SIG-M5 treated with dmso at 0.1 percent for 504 hours (cell line): ENCODE measurements around the gene SH3RF1.
"Not testable (repeated sequence)": the region's sequence is repeated elsewhere in the genome, so short reads cannot be mapped to it uniquely, and the experiment has no call there.

Experiments
- DNase-seq: peaks from one replicate; lab custom pipeline; 2025; ENCODE audit not compliant: unreplicated experiment; lab: John Stamatoyannopoulos, UW

Gene SH3RF1

DNA sequence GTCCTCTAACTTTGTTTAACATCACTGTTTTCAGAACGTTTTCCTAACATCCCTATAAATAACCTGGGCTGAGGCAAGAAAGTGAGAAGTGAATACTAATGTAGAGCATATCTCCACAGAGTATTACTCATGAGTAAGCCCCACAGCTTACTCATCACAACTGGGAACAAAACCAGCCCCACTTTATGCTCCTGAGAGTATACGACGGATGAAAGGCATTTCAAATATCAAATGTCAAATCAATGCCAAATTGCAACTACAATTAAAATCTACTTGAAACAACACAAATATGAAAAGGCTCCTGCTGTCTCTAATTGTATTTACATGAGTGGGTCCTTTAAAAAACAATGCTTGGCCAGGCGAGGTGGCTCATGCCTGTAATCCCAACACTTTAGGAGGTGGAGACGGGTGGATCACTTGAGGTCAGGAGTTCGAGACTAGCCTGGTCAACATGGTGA, 41.2 kb downstream of the SH3RF1 start:
- peak; percentile 52 for DNase-seq

DNA sequence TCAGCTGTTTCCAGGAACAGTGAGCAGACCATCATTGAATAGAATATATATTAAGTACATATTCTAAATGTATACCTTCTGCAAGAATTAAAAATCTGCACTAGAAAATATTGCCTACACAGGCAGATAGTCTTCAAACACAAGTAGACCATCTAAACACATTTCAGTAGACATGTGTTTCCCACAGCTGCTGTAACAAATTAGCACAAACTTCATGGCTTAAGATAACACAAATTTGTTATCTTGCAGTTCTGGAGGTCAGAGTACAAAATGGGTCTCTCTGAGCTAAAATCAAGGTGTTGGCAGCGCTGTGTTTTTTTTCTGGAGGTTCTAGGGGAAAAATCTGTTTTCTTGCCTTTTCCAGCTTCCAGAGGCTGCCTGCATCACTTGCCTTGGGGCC, 42.7 kb downstream of the SH3RF1 start:
- DNase-seq = no peak

DNA sequence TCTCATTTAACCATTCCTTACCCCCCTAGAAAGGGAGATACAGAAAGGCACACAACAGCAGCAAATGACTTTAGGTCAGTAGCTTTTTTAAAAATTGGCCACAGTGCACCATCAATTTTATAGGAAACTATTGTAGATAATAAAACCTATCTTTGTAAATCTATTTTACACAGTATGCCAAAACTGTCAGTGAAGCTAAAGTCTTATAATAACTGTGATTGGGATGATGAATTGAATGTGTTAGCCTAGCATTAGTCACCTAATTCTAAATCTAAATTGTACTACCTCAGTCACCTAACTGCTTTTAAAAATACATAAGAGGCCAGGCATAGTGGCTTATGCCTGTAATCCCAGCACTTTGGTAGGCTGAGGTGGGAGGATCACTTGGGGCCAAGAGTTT, 44.2 kb downstream of the SH3RF1 start:
- no peak for DNase-seq

DNA sequence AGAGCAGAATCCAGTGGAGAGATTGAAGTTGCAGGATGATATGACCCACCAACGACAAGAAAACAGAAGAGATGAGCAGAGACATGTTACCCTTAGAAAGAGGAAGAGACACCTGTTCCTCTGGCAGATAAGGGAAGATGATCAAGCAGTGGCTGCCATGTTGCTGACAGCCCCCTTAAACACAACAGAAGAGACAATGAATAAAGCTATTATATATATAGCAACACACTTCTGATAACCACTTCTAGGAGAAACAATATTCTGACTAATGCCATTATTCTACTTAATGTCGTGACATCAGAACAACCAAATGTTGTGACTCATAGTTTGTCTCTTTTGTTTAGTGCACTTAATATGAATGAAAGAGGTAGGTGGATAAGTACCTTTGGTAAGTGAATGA, 44.9 kb downstream of the SH3RF1 start:
- DNase-seq = no peak

DNA sequence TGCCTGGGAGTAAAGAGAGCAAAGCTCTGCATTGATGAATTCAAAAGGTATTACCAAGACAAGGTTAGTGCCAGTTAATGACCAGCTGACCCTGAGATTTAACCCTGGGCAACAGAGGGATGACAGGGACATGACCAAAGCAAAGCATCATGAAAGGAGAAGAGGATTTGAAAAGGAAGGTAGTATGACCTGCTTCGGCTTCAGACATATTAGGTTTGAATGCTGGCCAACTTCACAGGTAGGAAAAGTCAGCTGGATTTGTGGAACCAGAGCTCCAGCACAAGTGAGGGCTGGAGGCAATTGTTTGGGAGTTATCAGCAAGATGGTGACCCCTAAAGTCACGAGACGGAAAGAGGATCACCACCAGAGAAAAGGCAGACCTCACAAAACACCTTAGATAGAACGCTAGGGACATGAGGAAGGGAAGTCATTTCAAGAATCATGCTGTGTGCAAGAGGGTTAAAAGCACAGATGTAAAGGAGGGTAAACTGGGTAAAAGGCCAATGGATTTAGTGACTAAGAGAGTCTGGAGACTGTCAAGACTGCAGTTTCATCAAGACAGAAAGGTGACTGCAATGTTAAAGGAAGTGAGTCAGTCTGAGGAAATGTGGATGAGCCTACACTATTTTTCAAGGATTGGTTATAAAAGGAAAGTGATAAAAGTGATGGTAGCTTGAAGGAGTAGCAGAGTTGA, 45.6 kb downstream of the SH3RF1 start:
- DNase-seq = peak; percentile 62

DNA sequence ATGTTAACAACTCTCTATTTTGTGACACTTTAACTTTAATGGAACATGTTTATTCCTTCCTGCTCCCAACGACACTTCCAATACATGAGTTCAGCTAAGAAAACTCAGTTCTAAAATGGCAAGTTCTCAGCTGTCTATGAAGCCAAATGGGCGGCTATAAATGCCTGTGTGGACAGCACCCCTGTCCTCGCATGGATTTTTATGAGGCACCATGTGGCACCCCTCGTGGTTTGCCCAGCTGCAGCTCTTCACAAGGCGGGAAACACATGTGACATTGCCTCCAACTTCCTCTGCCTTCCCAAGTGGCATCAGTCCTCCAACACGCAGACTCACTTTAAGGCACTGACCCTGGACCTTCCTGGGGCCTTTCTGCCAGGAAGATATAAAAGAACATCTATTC, 48.0 kb downstream of the SH3RF1 start:
- DNase-seq = no peak

DNA sequence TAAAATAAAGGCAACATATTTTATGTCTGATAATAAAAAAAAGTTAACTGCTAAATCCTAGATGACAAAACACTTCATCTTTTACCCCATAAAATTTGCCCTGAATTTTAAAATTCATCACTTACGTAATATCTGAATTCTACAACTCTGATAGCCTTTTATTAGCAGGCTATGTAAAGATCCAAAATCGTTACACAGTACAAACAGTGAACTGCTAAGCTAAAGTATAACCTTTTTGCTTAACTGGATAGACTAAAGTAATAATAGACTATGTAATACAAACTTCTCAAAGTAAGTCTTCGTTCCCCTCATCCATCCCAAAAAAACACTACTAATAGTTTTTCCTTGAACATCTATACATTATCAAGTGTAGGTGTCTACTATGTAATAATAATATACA, 49.1 kb downstream of the SH3RF1 start:
- no peak for DNase-seq

DNA sequence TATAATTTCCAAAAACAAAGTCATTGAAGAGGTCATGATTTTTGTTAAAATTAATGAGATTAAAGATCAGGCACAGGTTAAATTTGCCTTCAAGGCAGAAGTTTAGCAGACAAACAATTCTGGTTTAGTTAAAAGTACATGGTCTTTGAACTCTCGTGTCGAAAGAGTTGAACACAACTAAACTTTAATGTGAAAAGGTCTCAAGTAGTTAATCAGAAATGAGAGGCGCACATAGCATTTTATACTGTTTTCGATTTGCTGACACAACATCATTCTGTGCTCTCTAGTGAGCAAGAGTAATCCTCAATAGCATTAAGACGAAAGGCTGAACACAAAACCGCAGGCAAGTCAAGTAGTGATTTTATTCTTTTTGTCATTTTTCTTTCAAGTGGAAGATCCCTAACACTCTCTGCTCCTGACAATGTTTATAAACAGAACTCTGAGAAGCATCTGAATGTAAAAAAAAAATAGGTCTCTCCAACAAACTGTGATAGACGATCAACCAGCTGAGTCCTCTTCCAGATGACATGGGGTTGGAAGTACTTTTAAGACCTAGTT, 49.8 kb downstream of the SH3RF1 start:
- DNase-seq = no peak

DNA sequence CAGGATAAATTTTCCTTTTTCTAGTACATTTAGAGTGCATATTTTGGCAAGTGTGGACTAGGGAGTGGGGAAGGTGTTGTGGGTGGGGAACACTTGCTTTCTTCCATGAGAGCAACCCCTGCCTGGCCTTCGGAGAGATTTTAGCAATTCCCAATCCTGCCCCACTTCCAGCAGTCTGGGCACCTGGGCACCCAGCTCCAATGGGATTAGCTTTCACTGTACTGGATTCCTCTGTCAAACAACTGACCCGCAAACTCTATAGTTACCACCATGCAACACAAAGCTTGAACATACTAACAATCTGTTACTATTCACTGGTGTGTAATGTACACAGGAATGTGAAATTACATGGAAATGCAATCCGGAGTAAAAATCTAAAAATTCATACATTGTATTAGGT, 50.3 kb downstream of the SH3RF1 start:
- DNase-seq = no peak

DNA sequence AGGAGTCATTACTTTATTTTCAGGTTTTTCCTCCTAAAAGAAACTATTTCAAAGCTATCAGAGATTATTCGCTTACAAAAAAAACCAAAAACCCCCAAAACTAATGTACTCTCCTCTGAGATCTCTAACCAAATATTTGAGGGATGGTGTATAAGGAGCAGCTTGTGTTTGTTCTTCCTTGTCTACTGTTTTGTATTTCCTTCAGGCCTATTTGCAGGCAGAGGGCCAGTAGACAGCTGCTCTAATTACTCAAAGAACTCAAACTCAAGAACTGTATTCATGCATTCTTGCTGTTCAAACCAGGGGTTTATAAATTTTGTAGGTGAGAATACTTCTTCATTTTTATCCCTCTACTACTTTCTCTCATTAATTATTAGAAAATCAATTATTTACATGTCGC, 51.3 kb downstream of the SH3RF1 start:
- DNase-seq = no peak

DNA sequence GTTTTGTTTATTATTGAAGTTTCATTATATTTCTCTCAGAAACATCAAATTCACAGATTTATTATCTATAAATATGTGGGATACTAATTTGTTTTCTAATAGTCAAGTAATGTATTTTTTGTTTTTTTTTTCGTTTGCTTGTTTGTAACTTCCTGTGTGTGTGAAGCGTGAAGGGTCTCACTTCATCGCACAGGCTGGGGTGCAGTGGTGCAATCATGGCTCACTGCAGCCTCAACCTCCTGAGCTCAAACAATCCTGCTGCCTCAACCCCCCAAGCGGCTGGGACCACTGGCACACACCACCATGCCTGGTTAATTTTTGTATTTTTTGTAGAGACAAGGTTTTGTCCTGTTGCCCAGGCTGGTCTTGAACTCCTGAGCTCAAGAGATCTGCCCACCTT, 55.1 kb downstream of the SH3RF1 start:
- no peak for DNase-seq

DNA sequence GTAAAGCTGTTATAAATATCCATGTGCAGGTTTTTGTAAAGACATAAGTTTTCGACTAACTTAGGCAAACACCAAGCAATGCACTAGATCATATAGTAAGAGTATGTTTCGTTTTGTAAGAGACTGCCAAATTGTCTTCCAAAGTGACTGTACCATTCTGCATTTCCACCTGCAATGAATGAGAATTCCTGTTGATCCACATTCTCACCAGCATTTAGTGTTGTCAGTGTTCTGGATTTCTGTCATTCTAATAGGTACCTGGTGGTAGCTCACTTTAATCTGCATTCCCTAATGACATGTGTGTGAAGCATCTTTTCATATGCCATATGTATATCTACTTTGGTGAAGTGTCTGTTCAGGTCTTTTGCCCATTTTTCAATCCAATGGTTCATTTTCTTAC, 57.8 kb downstream of the SH3RF1 start:
- DNase-seq = no peak

DNA sequence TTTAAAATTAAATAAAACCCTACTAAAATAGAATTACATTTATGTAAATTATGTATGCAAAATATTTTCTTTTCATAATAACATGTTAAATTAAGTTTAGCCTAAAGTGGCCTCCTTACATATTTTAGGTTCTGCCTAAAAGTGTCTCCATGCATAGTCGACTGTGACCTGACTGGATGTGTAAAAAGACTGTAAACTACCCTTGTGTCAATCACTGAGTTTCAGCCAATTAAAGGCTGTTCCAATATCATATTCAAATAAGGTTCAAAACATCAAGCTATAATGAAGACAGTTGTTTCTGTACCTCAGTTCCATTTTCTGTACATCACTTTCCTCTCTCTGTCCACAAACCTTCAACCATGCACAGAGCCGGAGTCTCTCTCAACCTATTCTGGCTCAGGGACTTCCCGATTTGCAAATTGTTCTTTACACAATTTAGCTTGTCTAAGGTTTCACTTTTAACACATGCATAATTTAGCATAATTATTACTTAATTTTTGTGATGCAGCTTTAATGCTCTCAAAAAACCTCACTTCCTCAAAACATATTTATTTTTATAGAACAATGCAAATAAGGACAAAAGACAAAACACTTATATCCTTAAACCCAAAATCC, 60.1 kb downstream of the SH3RF1 start:
- no peak for DNase-seq

DNA sequence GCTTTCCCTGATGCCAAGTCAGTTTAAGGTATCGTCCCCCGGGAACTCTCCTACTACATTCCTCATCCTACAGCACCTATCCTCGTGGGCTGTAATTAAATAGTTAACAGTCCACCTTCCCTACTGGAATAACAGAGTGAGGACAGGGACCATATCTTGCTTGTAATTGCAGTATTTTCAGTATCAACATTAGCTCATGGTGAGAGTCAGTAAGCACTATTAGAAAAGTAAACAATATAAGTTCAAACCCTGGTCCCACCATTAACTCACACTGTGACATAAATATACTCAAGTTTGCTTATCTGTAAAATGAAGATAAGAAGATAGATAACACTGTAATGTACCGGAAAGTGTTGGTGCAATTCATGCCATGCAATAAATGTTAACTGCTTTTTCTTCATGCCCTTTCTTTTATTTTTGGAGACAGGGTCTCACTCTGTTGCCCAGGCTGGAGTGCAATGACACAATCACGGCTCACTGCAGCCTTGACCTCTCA, 61.3 kb downstream of the SH3RF1 start:
- no peak for DNase-seq

DNA sequence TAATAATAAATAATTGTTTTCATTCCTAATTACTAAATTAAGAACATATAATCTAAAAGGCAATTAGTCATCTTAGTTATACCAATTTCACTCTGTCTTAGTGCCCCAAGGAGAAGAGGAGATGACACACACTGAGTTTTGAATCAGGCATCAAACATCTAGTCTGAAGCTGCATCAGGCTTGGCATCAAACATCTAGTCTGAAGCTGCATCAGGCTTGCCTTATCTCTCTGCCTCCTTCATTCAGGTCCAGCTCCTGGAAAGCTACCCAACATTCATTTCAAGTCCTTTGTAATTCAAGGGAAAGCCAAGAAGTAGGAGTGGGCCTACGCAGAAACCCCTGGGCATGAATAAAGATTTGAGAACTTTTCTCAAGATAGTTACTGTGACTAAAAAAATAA, 62.2 kb downstream of the SH3RF1 start:
- DNase-seq = no peak

DNA sequence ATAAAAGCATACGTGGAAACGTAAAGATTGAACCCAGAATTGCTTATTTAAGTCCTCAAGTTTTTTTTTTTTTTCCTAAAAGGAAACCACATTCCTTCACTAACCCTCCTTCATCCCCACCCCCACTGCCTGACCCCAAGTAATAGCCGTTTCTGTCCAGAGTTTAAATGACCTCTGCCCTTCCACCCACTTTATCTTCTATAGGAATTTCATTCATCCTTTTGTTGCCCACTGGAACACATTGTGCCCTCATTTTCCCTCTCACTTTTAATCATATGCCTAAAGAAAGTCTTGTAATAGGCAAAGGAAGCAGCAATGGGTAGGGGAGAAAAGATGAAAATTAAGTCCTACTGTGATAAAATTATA, 62.7 kb downstream of the SH3RF1 start:
- DNase-seq = no peak

DNA sequence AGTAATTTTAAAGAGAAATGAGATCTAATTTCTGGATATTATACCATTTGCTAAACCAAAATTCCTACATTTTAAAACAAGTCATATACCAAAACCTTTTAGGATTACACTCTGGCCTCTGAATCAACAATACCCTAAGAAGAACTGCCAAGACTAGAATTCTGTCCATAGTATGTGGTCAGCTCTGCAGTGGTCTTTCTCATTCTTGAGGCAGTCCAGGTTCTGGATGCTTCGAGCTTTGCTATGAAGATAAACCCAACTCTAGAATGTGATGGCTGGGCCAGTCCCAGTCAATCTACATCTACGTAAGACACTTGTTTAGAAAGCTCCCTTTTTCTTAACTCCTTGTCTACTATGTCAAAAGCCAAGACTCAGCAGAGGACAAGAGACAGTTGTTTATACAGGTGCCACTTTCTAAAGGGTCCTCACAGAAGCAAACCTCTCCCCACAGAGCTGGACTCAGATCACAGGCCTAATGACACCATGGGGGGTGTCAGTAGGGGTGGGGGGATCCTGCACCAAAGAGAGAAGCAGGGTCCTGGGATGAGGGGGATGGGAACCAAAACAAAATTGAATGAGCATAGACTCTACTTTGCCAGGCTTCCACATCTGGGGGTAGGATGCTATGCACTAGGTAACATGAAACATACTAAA, 63.2 kb downstream of the SH3RF1 start:
- DNase-seq = no peak

DNA sequence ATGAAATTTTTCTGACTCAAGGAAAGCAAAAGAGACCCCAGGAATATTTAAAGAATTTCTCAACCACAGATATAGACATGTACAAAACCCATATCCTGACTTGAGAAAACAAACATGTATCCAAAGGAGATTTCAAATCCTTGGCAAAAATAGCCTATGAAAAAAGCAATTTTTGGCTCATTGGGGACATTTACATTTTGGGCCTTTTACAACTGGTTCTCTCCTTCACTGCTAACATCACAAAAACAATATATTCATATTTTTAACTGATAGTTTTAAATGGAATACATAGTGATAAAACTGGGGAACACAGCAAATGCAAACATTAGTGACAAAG, 65.0 kb downstream of the SH3RF1 start:
- no peak for DNase-seq

DNA sequence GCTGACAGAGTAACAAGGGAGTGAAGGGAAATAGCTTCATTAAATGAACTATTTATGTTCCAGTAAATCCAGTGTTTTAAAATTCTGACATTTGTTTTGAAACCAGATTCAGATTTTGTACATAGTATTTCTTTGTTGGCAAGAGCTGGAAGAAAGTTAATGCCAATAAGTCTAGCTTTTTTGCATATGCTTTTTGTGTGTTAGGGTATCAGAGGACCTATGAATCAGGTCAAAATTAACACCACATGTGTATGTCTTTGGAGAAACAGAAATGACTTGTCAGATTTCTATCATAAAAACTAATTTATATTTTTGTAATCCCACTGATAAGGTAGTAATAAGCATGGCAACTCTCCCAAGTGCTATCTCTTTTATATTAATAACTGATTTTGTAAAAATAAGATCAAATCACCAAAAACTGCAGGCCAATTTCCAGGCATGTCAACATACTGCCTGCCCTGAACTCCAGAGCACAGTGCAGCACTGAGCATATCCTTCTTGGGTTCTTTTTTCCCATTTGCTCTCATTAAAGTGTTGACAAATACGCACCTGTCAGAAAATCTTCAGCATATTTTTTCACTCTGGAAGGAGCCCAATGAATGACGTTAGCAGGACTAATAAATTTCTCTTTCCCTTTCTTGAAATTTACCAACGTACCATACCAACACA, 65.5 kb downstream of the SH3RF1 start:
- no peak for DNase-seq

DNA sequence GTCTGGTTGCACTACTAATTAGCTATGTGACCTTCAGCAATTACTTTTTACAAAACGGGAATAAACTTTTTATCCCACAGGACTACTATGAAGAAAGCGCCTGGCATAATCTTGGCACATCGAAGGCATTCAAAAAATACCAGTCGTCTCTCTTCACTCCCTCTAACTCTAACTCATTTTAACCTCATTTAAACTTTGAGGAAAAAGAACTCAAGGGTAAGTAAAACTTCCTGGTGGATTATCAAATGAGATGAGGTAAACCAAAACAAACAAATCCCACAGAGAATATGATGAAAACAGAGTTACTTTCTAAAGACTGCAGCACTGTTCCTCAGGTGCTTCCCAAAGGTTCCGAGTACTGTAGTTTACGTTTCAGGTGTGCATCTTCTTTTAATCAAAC, 66.9 kb downstream of the SH3RF1 start:
- DNase-seq = no peak

DNA sequence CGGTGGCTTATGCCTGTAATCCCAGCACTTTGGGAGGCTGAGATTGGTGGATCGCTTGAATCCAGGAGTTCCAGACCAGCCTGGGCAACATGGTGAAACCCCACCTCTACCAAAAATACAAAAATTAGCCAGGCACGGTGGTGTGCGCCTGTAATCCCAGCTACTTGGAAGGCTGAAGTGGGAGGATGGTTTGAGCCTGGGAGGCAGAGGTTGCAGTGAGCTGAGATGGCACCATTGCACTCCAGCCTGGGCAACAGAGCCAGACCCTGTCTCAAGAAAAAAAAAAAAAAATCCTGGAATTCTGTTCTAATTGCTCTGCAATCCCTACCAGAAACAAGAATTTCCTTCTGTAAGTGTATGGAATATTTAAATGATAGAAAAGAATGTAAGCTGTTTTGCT, 67.5 kb downstream of the SH3RF1 start:
- not testable (repeated sequence) for DNase-seq

DNA sequence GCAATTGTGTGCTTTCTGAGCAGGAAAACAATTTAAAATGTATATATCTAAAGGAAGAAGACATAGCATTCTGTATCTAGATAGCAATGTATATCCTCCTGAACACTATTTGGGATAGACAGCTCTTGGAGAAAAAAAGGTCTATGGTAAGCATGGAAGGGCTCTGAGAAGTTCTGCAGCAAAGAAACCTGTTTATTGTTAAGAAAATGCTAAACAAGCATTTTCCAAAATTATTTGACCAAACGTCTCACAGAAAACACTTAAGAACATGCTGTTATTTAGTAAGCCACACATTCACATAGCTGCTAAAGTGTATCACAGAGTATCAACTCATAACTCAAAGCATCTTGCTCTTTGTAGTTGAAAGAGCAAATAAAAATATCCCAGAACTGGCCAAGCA, 67.9 kb downstream of the SH3RF1 start:
- DNase-seq = no peak
